T-cell (primary cell): ENCODE results near the gene CAB39. TPM values are rescaled to one million over a fixed set of nuclear protein-coding genes. Genes with fewer than 3 reads are reported as not detected.

Source experiments
- ATAC-seq, 4 experiments: fragments of 200-7000 bp in 3 of 4; fragments of 150-1000 bp in 1 of 4; cut with Tn5 transposase; replicated peaks in 1 of 4; 1 replicate in 3 of 4; 2 replicates in 1 of 4; pipeline ENCODE4 v1.10.0; 2021; ENCODE audit warnings: moderate library complexity in 3 of 4, mild to moderate bottlenecking in 2 of 4, moderate number of reproducible peaks in 1 of 4
- CTCF ChIA-PET, 2 donors: fragments of 300-600 bp; sonication (Branson Sonifier 250); formaldehyde crosslinking; loops; one replicate each; lab custom pipeline; 2022; ENCODE audit warnings: antibody characterized with exemption in 2 of 2; lab: Charles Lee
- POLR2A ChIA-PET, 2 donors: fragments of 300-600 bp; sonication (Branson Sonifier 250); formaldehyde crosslinking; loops; one replicate each; lab custom pipeline; 2022; ENCODE audit warnings: antibody characterized with exemption in 2 of 2; lab: Charles Lee
- DNase-seq, 35 experiments: peaks; one replicate each; pipeline versions ENCODE4 v3.0.0 to v3.0.0-alpha.2; 2013 to 2023
- H3K27ac ChIP-seq: one replicate; pipeline ENCODE4 v1.5.1; 2013; ENCODE audit warnings: low read length
- H3K27me3 ChIP-seq, 2 experiments: replicated peaks in 1 of 2; 1 replicate in 1 of 2; 2 replicates in 1 of 2; pipeline versions ENCODE4 v1.6.1 to v1.7.0; 2013; ENCODE audit warnings: low read length in 1 of 2, mixed read lengths in 1 of 2; ENCODE audit not compliant: control insufficient read depth in 2 of 2, insufficient read depth in 2 of 2; ENCODE audit errors: extremely low read depth in 1 of 2
- H3K36me3 ChIP-seq, 2 donors: 1 replicate in 1 of 2; 2 replicates in 1 of 2; pipeline versions ENCODE4 v1.6.1 to v1.7.0; 2013; ENCODE audit warnings: low read length in 1 of 2; ENCODE audit not compliant: control insufficient read depth in 2 of 2, insufficient read depth in 1 of 2; ENCODE audit errors: extremely low read depth in 1 of 2
- H3K4me1 ChIP-seq, 2 experiments: 1 replicate in 1 of 2; 2 replicates in 1 of 2; pipeline versions ENCODE4 v1.6.1 to v1.7.0; 2013; ENCODE audit warnings: low read length in 2 of 2, mixed read lengths in 1 of 2; ENCODE audit not compliant: insufficient read depth in 2 of 2, control insufficient read depth in 1 of 2; ENCODE audit errors: extremely low read depth in 1 of 2
- H3K4me3 ChIP-seq, 2 donors: 1 replicate in 1 of 2; 2 replicates in 1 of 2; pipeline versions ENCODE4 v1.5.1 to v1.7.0; 2013; ENCODE audit warnings: mild to moderate bottlenecking in 2 of 2, low read length in 1 of 2, moderate library complexity in 1 of 2; ENCODE audit not compliant: control insufficient read depth in 1 of 2; ENCODE audit errors: extremely low read depth in 1 of 2
- H3K9me3 ChIP-seq: 2 replicates; pipeline ENCODE4 v1.7.0; 2013
- H3K27ac Mint-ChIP-seq, 2 donors: one replicate each; pipeline ENCODE4 v1.8.0; 2020 to 2021; ENCODE audit warnings: mild to moderate bottlenecking in 2 of 2, mixed read lengths in 2 of 2
- H3K27me3 Mint-ChIP-seq, 2 donors: one replicate each; pipeline ENCODE4 v1.8.0; 2021 to 2022; ENCODE audit warnings: mixed read lengths in 2 of 2
- H3K36me3 Mint-ChIP-seq: one replicate; pipeline ENCODE4 v1.8.0; 2021; ENCODE audit warnings: mixed read lengths
- H3K4me1 Mint-ChIP-seq, 3 donors: one replicate each; pipeline ENCODE4 v1.8.0; 2020 to 2022; ENCODE audit warnings: mixed read lengths in 3 of 3, mild to moderate bottlenecking in 1 of 3
- H3K4me3 Mint-ChIP-seq, 3 donors: one replicate each; pipeline ENCODE4 v1.8.0; 2020 to 2022; ENCODE audit warnings: mild to moderate bottlenecking in 3 of 3, mixed read lengths in 3 of 3, moderate library complexity in 3 of 3
- H3K9me3 Mint-ChIP-seq, 3 donors: one replicate each; pipeline ENCODE4 v1.8.0; 2020 to 2022; ENCODE audit warnings: mixed read lengths in 3 of 3
- WGBS: methylation state at CpG from one replicate; pipeline ENCODE4 v1.1.5; 2013; ENCODE audit warnings: missing lambda C conversion rate; ENCODE audit not compliant: insufficient coverage; 5-methylcytosine and 5-hydroxymethylcytosine counted together
- total RNA-seq, 35 experiments: library from RNA in 6 of 35; stranded (reverse) in 6 of 35; fragments of 120-200 nt in 1 of 35; gene quantifications; one replicate each; pipeline versions ENCODE4 v1.2.1 to v1.2.4 and lab custom pipeline; 2013 to 2026

The CAB39 gene
- total RNA-seq, 5 donors from 2014 or later (not counting 1 experiment from before 2014, with no cell fraction given) = 91.7 to 102 (median 96.7) TPM

DNA sequence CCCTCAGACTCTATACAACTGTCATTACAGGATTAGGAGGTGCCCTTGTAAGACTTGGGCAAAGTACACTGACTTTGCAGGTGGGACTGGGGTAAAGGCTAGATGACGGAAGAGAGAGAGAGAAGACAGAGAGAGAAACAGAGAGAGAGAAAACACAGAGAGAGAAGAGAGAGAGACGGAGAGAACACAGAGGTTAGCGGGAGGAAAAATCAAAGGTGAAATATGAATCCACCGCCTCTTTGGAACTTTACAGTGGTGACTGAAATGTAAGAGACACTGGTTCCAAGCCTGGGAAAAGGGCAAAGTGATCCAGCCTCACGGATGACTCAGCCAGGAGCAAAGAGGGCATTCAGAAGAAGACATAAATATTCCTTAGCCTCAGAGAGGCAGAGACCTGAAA, 25.1 kb upstream of the CAB39 start:
- ChIA-PET POLR2A (interaction anchor here in 1 of 2 donors (0.5 kb wide), 1 partner anchor 12 kb away, joined by 3 read pairs; no protein-coding TSS in a partner anchor), CTCF (interaction anchor here in 1 of 2 donors (0.6 kb wide), 1 partner anchor 352 kb away, joined by 3 read pairs; no protein-coding TSS in a partner anchor)
- Histone ChIP-seq H3K4me1 (no peaks in the 10 kb centered on the region), H3K27ac (no peak overlapping the region), H3K36me3 (peaks cover 0 to 4% of the 10 kb centered on the region in 2 donors), H3K9me3 (no peaks in the 10 kb centered on the region), H3K27me3 (no peaks in the 10 kb centered on the region), H3K4me3 (no peak overlapping the region)
- no peaks in the 10 kb centered on the region for H3K27me3 Mint-ChIP-seq
- H3K27ac Mint-ChIP-seq = no peak overlapping the region
- H3K4me1 Mint-ChIP-seq = peaks cover 3 to 8% (median 8%) of the 10 kb centered on the region in 3 donors
- DNase-seq (no peak), ATAC-seq (no peak)
- 90% methylated on average over 4 of the region's 5 CpGs for WGBS
- no peak overlapping the region for H3K4me3 Mint-ChIP-seq
- H3K9me3 Mint-ChIP-seq = no peaks in the 10 kb centered on the region
- H3K36me3 Mint-ChIP-seq = no peaks in the 10 kb centered on the region

DNA sequence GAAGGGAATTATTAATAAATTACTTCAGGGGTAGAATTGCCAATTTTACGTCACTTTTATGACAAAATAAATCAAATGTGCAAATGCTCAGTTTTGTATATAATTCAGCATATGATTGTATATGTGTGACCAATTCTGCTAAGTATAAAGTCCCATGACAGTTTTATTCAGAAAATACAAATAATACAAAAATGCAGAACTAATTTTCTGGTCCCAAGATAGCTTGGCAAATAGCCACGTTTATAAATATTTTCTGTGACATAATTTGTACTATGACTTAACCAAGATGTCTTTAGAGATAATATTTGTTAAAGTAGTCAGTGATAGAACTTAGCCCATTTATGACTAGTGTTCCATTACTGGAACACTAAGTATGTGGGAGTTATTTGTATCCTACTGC, 24.2 kb upstream of the CAB39 start:
- H3K36me3 Mint-ChIP-seq = no peaks in the 10 kb centered on the region
- Histone ChIP-seq H3K9me3 (no peaks in the 10 kb centered on the region), H3K27ac (no peak overlapping the region), H3K36me3 (peaks cover 0 to 4% of the 10 kb centered on the region in 2 donors), H3K4me3 (no peak overlapping the region), H3K4me1 (no peaks in the 10 kb centered on the region), H3K27me3 (no peaks in the 10 kb centered on the region)
- H3K4me3 Mint-ChIP-seq = no peak overlapping the region
- H3K27ac Mint-ChIP-seq = no peak overlapping the region
- ATAC-seq (no peak), DNase-seq (no peak)
- POLR2A ChIA-PET = no interaction called here
- no peaks in the 10 kb centered on the region for H3K9me3 Mint-ChIP-seq
- peaks cover 4 to 8% (median 8%) of the 10 kb centered on the region in 3 donors for H3K4me1 Mint-ChIP-seq
- H3K27me3 Mint-ChIP-seq = no peaks in the 10 kb centered on the region
- WGBS = no CpG with 5 or more reads among the region's 2 CpGs
- CTCF ChIA-PET = interaction anchor here in 1 of 2 donors (0.7 kb wide), 1 partner anchor 505 kb away, joined by 3 read pairs; no protein-coding TSS in a partner anchor

DNA sequence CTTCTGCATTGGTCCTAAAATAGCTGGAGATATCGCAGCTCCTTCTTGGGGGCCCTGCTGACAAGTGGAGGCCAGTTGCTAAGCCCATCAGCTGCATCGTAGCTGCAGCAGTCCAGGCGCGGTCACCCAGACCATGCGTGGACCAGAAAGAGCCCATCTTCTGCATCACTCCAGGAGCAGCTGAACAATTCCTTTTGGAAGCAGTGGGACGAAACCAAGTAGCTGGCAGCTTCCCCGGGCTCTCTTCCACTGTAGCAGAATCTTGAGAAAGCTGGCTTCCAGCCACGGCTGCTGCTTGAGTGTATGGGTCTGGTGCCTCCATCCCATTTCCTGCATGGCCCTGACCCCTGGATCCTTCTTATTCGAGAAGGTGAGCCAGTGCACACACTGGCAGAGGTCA, 22.2 kb upstream of the CAB39 start:
- Histone ChIP-seq H3K36me3 (peaks cover 0 to 4% of the 10 kb centered on the region in 2 donors), H3K4me1 (peaks cover 0 to 7% of the 10 kb centered on the region in 2 experiments), H3K4me3 (no peak overlapping the region), H3K27ac (no peak overlapping the region), H3K9me3 (no peaks in the 10 kb centered on the region), H3K27me3 (no peaks in the 10 kb centered on the region)
- Mint-ChIP-seq H3K36me3 (no peaks in the 10 kb centered on the region), H3K4me1 (peaks cover 7 to 11% (median 9%) of the 10 kb centered on the region in 3 donors), H3K27me3 (no peaks in the 10 kb centered on the region), H3K9me3 (no peaks in the 10 kb centered on the region), H3K4me3 (no peak overlapping the region), H3K27ac (no peak overlapping the region)
- ATAC-seq (no peak), DNase-seq (no peak)
- 98% methylated on average over 9 of the region's 9 CpGs for WGBS
- ChIA-PET CTCF (no interaction called here), POLR2A (no interaction called here)

DNA sequence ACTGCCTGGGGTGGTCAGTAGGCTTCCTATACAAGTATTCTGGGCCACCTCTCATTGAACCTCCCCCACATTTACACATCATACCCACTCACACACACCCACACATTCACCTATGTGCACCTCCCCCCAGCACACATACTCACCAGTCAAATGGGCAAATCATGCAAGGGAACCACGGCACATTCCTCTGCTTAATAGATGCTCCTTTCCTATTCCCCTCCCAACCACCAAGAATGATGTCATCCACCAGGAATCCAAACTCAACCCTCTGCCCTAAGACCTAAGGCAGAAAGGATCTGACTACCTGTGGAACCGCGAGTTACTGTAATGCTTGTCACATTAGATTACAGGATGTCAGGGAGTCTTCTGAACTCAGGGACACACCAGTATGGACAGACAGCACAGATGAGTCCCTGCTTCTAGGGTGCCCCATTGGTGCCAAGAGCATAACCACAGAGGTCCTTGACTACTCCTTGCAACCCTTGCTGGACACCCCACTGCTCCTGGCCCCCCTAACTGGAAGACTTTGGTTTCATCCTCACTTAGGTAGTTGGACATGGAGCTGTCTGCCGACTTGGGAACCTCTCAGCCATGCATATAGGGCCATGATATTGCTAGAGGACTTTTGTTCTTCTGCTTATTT, 21.5 kb upstream of the CAB39 start:
- Mint-ChIP-seq H3K4me3 (no peak overlapping the region), H3K9me3 (no peaks in the 10 kb centered on the region), H3K27ac (no peak overlapping the region), H3K4me1 (peaks cover 7 to 9% (median 9%) of the 10 kb centered on the region in 3 donors), H3K36me3 (no peaks in the 10 kb centered on the region), H3K27me3 (no peaks in the 10 kb centered on the region)
- Histone ChIP-seq H3K4me3 (no peak overlapping the region), H3K36me3 (peaks cover 0 to 4% of the 10 kb centered on the region in 2 donors), H3K4me1 (peaks cover 0 to 7% of the 10 kb centered on the region in 2 experiments), H3K27ac (no peak overlapping the region), H3K9me3 (no peaks in the 10 kb centered on the region), H3K27me3 (no peaks in the 10 kb centered on the region)
- DNase-seq (no peak), ATAC-seq (no peak)
- CTCF ChIA-PET = interaction anchor here in 1 of 2 donors (0.5 kb wide), 1 partner anchor 11 kb away, joined by 6 read pairs; no protein-coding TSS in a partner anchor
- POLR2A ChIA-PET = no interaction called here
- 100% methylated on average over 1 of the region's 4 CpGs for WGBS

DNA sequence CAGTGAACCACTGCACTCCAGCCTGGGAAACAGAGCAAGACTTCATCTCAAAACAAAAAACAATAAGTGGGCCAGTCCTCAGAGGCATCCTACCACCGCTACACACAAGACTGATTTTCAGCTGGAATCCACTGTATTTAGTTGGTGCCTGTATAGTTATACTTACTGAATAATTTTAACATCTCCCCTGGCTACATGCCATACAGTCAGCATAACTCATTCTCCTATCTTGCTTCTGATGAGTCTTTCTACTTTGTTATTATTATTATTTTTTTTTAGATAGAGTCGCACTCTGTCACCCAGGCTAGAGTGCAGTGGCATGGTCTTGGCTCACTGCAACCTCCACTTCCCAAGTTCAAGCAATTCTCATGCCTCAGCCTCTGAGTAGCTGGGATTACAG, 19.9 kb upstream of the CAB39 start:
- Mint-ChIP-seq H3K27ac (no peak overlapping the region), H3K4me3 (no peak overlapping the region)
- CTCF ChIA-PET = no interaction called here

DNA sequence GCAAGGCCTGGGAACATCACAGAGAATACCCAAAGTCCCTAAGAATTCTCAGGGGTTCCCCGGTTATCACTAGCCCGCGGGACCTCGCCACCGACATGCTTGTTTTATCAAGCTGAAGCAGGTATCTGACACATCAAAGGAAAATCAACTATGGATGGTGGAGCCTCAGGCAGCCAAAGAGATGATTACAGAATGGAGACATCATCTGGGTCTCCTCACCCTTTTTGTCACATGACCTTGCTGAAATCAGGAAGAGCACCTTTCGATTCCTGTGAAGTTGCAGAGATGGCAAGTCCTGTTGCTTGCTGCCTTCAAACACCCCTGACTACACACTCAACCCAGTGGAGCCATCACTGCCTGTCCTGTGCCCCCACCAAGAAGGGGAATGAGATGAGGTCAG, 19.2 kb upstream of the CAB39 start:
- no peak for ATAC-seq
- Histone ChIP-seq H3K4me3 (no peak overlapping the region), H3K27ac (no peak overlapping the region), H3K36me3 (peaks cover 0 to 4% of the 10 kb centered on the region in 2 donors), H3K4me1 (peaks cover 0 to 7% of the 10 kb centered on the region in 2 experiments), H3K27me3 (no peaks in the 10 kb centered on the region), H3K9me3 (no peaks in the 10 kb centered on the region)
- no peaks in the 10 kb centered on the region for H3K36me3 Mint-ChIP-seq
- DNase-seq = no peak
- H3K27ac Mint-ChIP-seq = no peak overlapping the region
- no peaks in the 10 kb centered on the region for H3K27me3 Mint-ChIP-seq
- no peaks in the 10 kb centered on the region for H3K9me3 Mint-ChIP-seq
- 94% methylated on average over 5 of the region's 6 CpGs for WGBS
- ChIA-PET CTCF (no interaction called here), POLR2A (no interaction called here)
- peaks cover 7 to 19% (median 14%) of the 10 kb centered on the region in 3 donors for H3K4me1 Mint-ChIP-seq
- H3K4me3 Mint-ChIP-seq = no peak overlapping the region

More for the DNA sequence above, 19.9 kb upstream of the CAB39 start:
- H3K9me3 Mint-ChIP-seq = no peaks in the 10 kb centered on the region
- peaks cover 0 to 4% of the 10 kb centered on the region in 2 donors for H3K36me3 ChIP-seq
- H3K27me3 ChIP-seq = no peaks in the 10 kb centered on the region
- H3K4me1 Mint-ChIP-seq = peaks cover 7 to 18% (median 14%) of the 10 kb centered on the region in 3 donors
- POLR2A ChIA-PET = no interaction called here
- DNase-seq = no peak
- no peak overlapping the region for H3K4me3 ChIP-seq
- WGBS = no CpG with 5 or more reads among the region's 2 CpGs
- no peak overlapping the region for H3K27ac ChIP-seq
- no peaks in the 10 kb centered on the region for H3K27me3 Mint-ChIP-seq
- H3K36me3 Mint-ChIP-seq = no peaks in the 10 kb centered on the region
- peaks cover 0 to 7% of the 10 kb centered on the region in 2 experiments for H3K4me1 ChIP-seq
- no peaks in the 10 kb centered on the region for H3K9me3 ChIP-seq
- no peak for ATAC-seq
